ENCODE measurements around the gene IL18RAP.

IL18RAP gene

GRCh38 chr2:102461188-102461587, 38.2 kb downstream of the IL18RAP start:
- no peak for TF ChIP-seq CTCF (IDR thresholded peaks at IDR 0.05)

- no peak for TF ChIP-seq CTCF (IDR thresholded peaks at IDR 0.05)
Measured at GRCh38 chr2:102463160-102463559, 40.2 kb downstream of the IL18RAP start.

GRCh38 chr2:102470168-102470567, 47.2 kb downstream of the IL18RAP start:
- no peak for TF ChIP-seq CTCF (IDR thresholded peaks at IDR 0.05)

DNA sequence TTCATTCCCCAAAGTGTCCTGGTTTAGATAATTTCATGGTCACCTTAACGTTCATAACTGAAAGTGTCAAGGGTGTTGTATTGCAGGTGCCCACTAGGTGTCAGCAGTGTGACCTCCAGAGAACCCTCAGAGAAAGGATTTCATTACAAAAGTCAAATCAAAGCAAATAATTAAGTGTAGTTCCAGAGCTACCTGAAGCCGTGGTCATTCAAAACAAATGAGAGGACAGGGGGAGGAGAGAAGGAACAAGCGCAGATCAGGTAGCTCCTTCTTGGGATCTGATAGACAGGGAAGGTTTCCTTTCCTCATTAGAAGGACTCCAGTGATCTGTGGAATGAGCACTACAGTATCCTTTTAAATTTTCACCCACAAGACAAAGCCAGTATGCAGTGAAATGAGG, 50.1 kb downstream of the IL18RAP start, which contains the start of gene SLC9A4:
SLC9A4 (plus strand) TSS at position 207 of the 400 bp plus-strand sequence. CDS start 534 bp downstream, outside the sequence.
- peak; percentile 79 for TF ChIP-seq CTCF (IDR thresholded peaks at IDR 0.05)

- TF ChIP-seq CTCF (IDR thresholded peaks at IDR 0.05) = no peak
Measured at GRCh38 chr2:102473631-102474030, 50.7 kb downstream of the IL18RAP start.

GRCh38 chr2:102474785-102475184, 51.8 kb downstream of the IL18RAP start:
- TF ChIP-seq CTCF (IDR thresholded peaks at IDR 0.05) = no peak

GRCh38 chr2:102478686-102479470, 55.9 kb downstream of the IL18RAP start:
- TF ChIP-seq CTCF (IDR thresholded peaks at IDR 0.05) = no peak
